ENCODE results near the gene MAPK11.

DNA sequence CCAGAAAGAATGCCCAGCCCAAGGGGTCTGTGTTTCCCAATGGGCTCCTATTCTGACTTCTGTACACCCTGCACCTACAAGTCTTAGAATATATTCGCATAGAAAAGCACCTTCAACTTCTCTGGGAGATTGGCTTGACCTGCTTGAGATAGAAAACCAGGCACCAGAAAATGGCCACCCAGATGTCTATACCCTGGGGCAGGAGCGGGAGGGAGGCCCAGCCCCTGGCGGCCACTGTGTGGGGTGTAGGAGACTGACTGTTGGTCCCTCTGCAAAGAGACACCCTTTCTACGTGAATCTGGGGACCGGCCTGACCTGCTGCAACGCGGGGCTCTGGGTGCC is 48.1 kb upstream of the MAPK11 start:
- TF ChIP-seq POLR2A (IDR thresholded peaks at IDR 0.05), result no peak
- TF ChIP-seq, protein P1, sequence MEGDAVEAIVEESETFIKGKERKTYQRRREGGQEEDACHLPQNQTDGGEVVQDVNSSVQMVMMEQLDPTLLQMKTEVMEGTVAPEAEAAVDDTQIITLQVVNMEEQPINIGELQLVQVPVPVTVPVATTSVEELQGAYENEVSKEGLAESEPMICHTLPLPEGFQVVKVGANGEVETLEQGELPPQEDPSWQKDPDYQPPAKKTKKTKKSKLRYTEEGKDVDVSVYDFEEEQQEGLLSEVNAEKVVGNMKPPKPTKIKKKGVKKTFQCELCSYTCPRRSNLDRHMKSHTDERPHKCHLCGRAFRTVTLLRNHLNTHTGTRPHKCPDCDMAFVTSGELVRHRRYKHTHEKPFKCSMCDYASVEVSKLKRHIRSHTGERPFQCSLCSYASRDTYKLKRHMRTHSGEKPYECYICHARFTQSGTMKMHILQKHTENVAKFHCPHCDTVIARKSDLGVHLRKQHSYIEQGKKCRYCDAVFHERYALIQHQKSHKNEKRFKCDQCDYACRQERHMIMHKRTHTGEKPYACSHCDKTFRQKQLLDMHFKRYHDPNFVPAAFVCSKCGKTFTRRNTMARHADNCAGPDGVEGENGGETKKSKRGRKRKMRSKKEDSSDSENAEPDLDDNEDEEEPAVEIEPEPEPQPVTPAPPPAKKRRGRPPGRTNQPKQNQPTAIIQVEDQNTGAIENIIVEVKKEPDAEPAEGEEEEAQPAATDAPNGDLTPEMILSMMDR (IDR thresholded peaks at IDR 0.05), result no peak

Data from ovary (tissue), 3 donors.